IMR-90 (cell line): ENCODE results near the gene NEDD4L. TPM values are rescaled to one million over a fixed set of nuclear protein-coding genes. Genes with fewer than 3 reads are reported as not detected.

Experiments
- ATAC-seq: fragments of 200-7000 bp; cut with Tn5 transposase; 2 replicates; pipeline ENCODE4 v1.9.1; 2020; ENCODE audit warnings: low read depth, mild to moderate bottlenecking, moderate library complexity
- BruUV-seq: library from RNA; stranded (reverse); fragments of 400-500 nt; replicated peaks from 2 replicates; lab custom pipeline; 2021; lab: Mats Ljungman, UMichigan
- CTCF ChIA-PET: fragments of 300-600 bp; formaldehyde crosslinking; extraction: SDS; loops from one replicate; lab custom pipeline; 2021; ENCODE audit warnings: antibody characterized with exemption; lab: Yijun Ruan, JAX
- POLR2A ChIA-PET: fragments of 300-600 bp; sonication (Branson Sonifier 250); formaldehyde crosslinking; loops from one replicate; lab custom pipeline; 2022; ENCODE audit warnings: antibody characterized with exemption; ENCODE audit not compliant: unreplicated experiment; lab: Charles Lee
- DNase-seq: peaks from one replicate; pipeline ENCODE4 v3.0.0; 2013
- H2AFZ ChIP-seq: replicated peaks from 2 replicates; pipeline ENCODE3; 2013; ENCODE audit warnings: low read length, mild to moderate bottlenecking; ENCODE audit not compliant: poor library complexity
- H2AK5ac ChIP-seq: 2 replicates; pipeline ENCODE4 v1.6.1; 2013; ENCODE audit warnings: low read depth, low read length, inconsistent platforms
- H2AK9ac ChIP-seq: replicated peaks from 2 replicates; pipeline ENCODE3; 2013; ENCODE audit warnings: mild to moderate bottlenecking, low read depth, low read length, moderate library complexity; ENCODE audit not compliant: poor library complexity
- H2BK120ac ChIP-seq: 2 replicates; pipeline ENCODE4 v1.6.1; 2013; ENCODE audit warnings: low read depth, low read length, inconsistent platforms
- H2BK15ac ChIP-seq: 3 replicates; pipeline ENCODE4 v1.6.1; 2013; ENCODE audit warnings: low read depth, low read length, inconsistent platforms
- H2BK20ac ChIP-seq: 2 replicates; pipeline ENCODE4 v1.6.1; 2013; ENCODE audit warnings: low read depth, mild to moderate bottlenecking, inconsistent platforms, low read length, moderate library complexity
- H2BK5ac ChIP-seq: 2 replicates; pipeline ENCODE4 v1.6.1; 2013; ENCODE audit warnings: mild to moderate bottlenecking, low read depth, low read length, inconsistent platforms; ENCODE audit not compliant: poor library complexity, severe bottlenecking
- H3K14ac ChIP-seq: replicated peaks from 2 replicates; pipeline ENCODE4 v1.6.1; 2013; ENCODE audit warnings: low read depth, low read length, inconsistent platforms
- H3K18ac ChIP-seq: 2 replicates; pipeline ENCODE4 v1.6.1; 2013; ENCODE audit warnings: low read depth, low read length, control low read depth
- H3K23ac ChIP-seq: 2 replicates; pipeline ENCODE4 v1.6.1; 2013; ENCODE audit warnings: low read depth, low read length, inconsistent platforms
- H3K27ac ChIP-seq: 2 replicates; pipeline ENCODE4 v1.5.1; 2013; ENCODE audit warnings: mild to moderate bottlenecking, control low read depth, low read length; ENCODE audit not compliant: insufficient read depth
- H3K27me3 ChIP-seq: 2 replicates; pipeline ENCODE4 v1.6.1; 2013; ENCODE audit warnings: low read length; ENCODE audit not compliant: control insufficient read depth, insufficient read depth
- H3K36me3 ChIP-seq: 2 replicates; pipeline ENCODE4 v1.6.1; 2013; ENCODE audit warnings: low read length, mixed read lengths; ENCODE audit not compliant: control insufficient read depth, insufficient read depth
- H3K4ac ChIP-seq: 2 replicates; pipeline ENCODE4 v1.6.1; 2013; ENCODE audit warnings: low read depth, low read length, inconsistent platforms
- H3K4me1 ChIP-seq: 2 replicates; pipeline ENCODE4 v1.6.1; 2013; ENCODE audit warnings: low read length, mixed read lengths; ENCODE audit not compliant: control insufficient read depth, insufficient read depth
- H3K4me2 ChIP-seq: 2 replicates; pipeline ENCODE4 v1.6.1; 2013; ENCODE audit warnings: low read depth, mild to moderate bottlenecking, control low read depth, low read length, moderate library complexity
- H3K4me3 ChIP-seq: 2 replicates; pipeline ENCODE4 v1.5.1; 2013; ENCODE audit warnings: low read depth, mild to moderate bottlenecking, control low read depth, low read length, moderate library complexity; ENCODE audit not compliant: insufficient read depth
- H3K56ac ChIP-seq: 2 replicates; pipeline ENCODE4 v1.6.1; 2013; ENCODE audit warnings: low read length, inconsistent platforms; ENCODE audit not compliant: insufficient read depth; ENCODE audit errors: extremely low read depth
- H3K79me1 ChIP-seq, 2 experiments: 2 replicates each; pipeline ENCODE4 v1.6.1; 2013; ENCODE audit warnings: low read length in 2 of 2, inconsistent platforms in 1 of 2, low read depth in 1 of 2
- H3K9ac ChIP-seq: 2 replicates; pipeline ENCODE4 v1.6.1; 2013; ENCODE audit warnings: low read depth, low read length, control low read depth
- H3K9me1 ChIP-seq: 2 replicates; pipeline ENCODE4 v1.6.1; 2013; ENCODE audit warnings: low read length, inconsistent platforms; ENCODE audit not compliant: insufficient read depth
- H3K9me3 ChIP-seq: 2 replicates; pipeline ENCODE4 v1.6.1; 2013; ENCODE audit warnings: low read length; ENCODE audit not compliant: control insufficient read depth, insufficient read depth
- H4K20me1 ChIP-seq: 2 replicates; pipeline ENCODE4 v1.6.1; 2013; ENCODE audit warnings: low read length, inconsistent platforms; ENCODE audit not compliant: insufficient read depth
- H4K5ac ChIP-seq: 2 replicates; pipeline ENCODE4 v1.6.1; 2013; ENCODE audit warnings: mild to moderate bottlenecking, low read depth, low read length, control low read depth
- H4K8ac ChIP-seq, 2 experiments: 2 replicates each; pipeline ENCODE4 v1.6.1; 2013; ENCODE audit warnings: low read depth in 2 of 2, low read length in 2 of 2, control low read depth in 1 of 2, inconsistent platforms in 1 of 2
- H4K91ac ChIP-seq: 2 replicates; pipeline ENCODE4 v1.6.1; 2013; ENCODE audit warnings: low read depth, low read length, inconsistent platforms; ENCODE audit not compliant: insufficient read depth
- CEBPB ChIP-seq: IDR thresholded peaks from 2 replicates; pipeline ENCODE4 v1.6.1; 2012; ENCODE audit warnings: low read depth, low read length, improper control_type of control experiment
- FOS ChIP-seq: fragments of 150-350 bp; IDR thresholded peaks from 2 replicates; pipeline ENCODE4 v1.6.1; 2016; ENCODE audit warnings: low read depth, low read length
- RAD21 ChIP-seq: IDR thresholded peaks from 2 replicates; pipeline ENCODE4 v1.6.1; 2012; ENCODE audit warnings: low read length, improper control_type of control experiment
- RFX5 ChIP-seq: IDR thresholded peaks from 2 replicates; pipeline ENCODE4 v1.8.0; 2012; ENCODE audit warnings: low read depth, mild to moderate bottlenecking, low read length, moderate library complexity
- USF2 ChIP-seq: fragments of 150-350 bp; IDR thresholded peaks from 2 replicates; pipeline ENCODE4 v1.6.1; 2017; ENCODE audit warnings: mild to moderate bottlenecking, antibody characterized with exemption, low read length, low read depth
- WGBS, 2 experiments: methylation state at CpG; one replicate each; pipeline versions ENCODE4 v1.1.5 to v1.1.7; 2013; ENCODE audit warnings: missing lambda C conversion rate in 2 of 2; ENCODE audit not compliant: insufficient read length in 1 of 2; ENCODE audit errors: extremely low coverage in 2 of 2; 5-methylcytosine and 5-hydroxymethylcytosine counted together
- dilution Hi-C: fragments of 300-500 bp; cut with HindIII; formaldehyde crosslinking; loops from one replicate; pipeline ENCODE4 v1.14.3; 2018; ENCODE audit warnings: low sequenced_read_pairs; ENCODE audit not compliant: unreplicated experiment
- in situ Hi-C: fragments of 300-500 bp; cut with MboI; formaldehyde crosslinking; loops from 3 replicates; pipeline ENCODE4 v1.14.3; 2019; ENCODE audit warnings: low sequenced_read_pairs, inconsistent platforms, mixed read lengths
- intact Hi-C: fragments of 100-400 bp; cut with micrococcal nuclease; formaldehyde crosslinking; loops from 2 replicates; pipeline ENCODE4 v1.10.0; 2022
- polyA plus RNA-seq, 3 experiments: library from polyadenylated mRNA; depleted of rRNA; stranded (reverse); fragments of >200 nt; gene quantifications; 2 replicates each; pipeline ENCODE4 v1.2.3, GENCODE V29; 2012; ENCODE audit warnings: low replicate concordance in 1 of 3
- total RNA-seq: library from RNA; depleted of rRNA; stranded (reverse); fragments of >200 nt; gene quantifications from 2 replicates; pipeline ENCODE4 v1.2.3, GENCODE V29; 2012

The NEDD4L gene
- total and polyA plus RNA-seq, 2 of the 4 experiments (the other 2 are of a cell fraction) = 10.0 to 10.9 TPM

DNA sequence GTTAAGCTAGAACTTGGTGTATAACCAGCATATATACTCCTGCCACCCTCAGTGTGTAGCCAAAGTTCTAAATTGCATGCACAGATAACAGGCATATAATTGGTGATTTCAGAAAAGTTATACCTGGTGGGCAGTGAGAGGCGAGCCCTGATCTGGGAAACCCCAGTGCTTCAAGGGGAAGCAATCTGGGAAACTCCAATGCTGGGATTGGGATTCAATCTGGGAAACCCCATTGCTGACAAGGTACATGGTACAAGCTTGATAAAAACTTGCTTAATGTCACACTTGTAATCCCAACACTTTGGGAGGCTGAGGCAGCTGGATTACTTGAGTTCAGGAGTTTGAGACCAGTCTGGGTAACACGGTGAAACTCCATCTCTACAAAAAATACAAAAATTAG, 147.6 kb downstream of the NEDD4L start:
- intact Hi-C loops = no loop called here

More for the DNA sequence above, 147.6 kb downstream of the NEDD4L start:
- WGBS, 2 experiments = 100% methylated on average over 1 of the region's 2 CpGs; no CpG with 5 or more reads in 1 of the 2 experiments
- Histone ChIP-seq H2AK5ac (no peak overlapping the region), H2BK20ac (no peak overlapping the region), H2AK9ac (no peak overlapping the region), H4K20me1 (no peaks in the 10 kb centered on the region), H3K18ac (no peak overlapping the region), H2BK15ac (no peak overlapping the region), H2BK120ac (no peak overlapping the region), H3K4me3 (no peak overlapping the region), H4K8ac (no peak overlapping the region), H3K27ac (no peak overlapping the region), H2BK5ac (no peak overlapping the region), H2AFZ (no peak overlapping the region), H4K5ac (no peak overlapping the region), H3K79me1 (peaks cover 0 to 19% of the 10 kb centered on the region in 2 experiments; a peak in 2 of 4 replicates), H3K27me3 (no peaks in the 10 kb centered on the region), H3K4ac (no peak overlapping the region), H3K56ac (no peak overlapping the region), H3K4me1 (peaks cover 9% of the 10 kb centered on the region), H3K36me3 (no peaks in the 10 kb centered on the region), H3K4me2 (no peak overlapping the region), H4K91ac (no peak overlapping the region), H3K9ac (no peak overlapping the region), H3K9me1 (peaks cover 15% of the 10 kb centered on the region), H3K23ac (no peak overlapping the region), H3K9me3 (no peaks in the 10 kb centered on the region), H3K14ac (no peak overlapping the region)
- ATAC-seq (no peak), DNase-seq (no peak)
- dilution Hi-C loops (no loop called here), in situ Hi-C loops (no loop called here)
- BruUV-seq = no TSS peak
- CTCF ChIA-PET = interaction anchor here (1.0 to 1.2 kb wide), 2 partner anchors 130 to 309 kb away, joined by 3 read pairs; no protein-coding TSS in a partner anchor
- POLR2A ChIA-PET = no interaction called here
- TF ChIP-seq RAD21 (no peak), FOS (no peak), CEBPB (no peak), USF2 (no peak), RFX5 (no peak)
